ENCODE results near the gene ALDH3A1.

The ALDH3A1 gene

GRCh38 chr17:19781488-19782458, 33.7 kb upstream of the ALDH3A1 start:
- DNase-seq (ENCODE audit: low read depth), result no peak
- in situ Hi-C loops (cut with HindIII; ENCODE audit: low sequenced_read_pairs), result no loop called here

GRCh38 chr17:19780846-19781245, 32.7 kb upstream of the ALDH3A1 start:
- in situ Hi-C loops (cut with HindIII; ENCODE audit: low sequenced_read_pairs), result no loop called here
- H3K4me3 ChIP-seq (ENCODE audit: low read depth, low read length), result no peak overlapping the region
- no peak for DNase-seq (ENCODE audit: low read depth)
- no peak for TF ChIP-seq CTCF (IDR thresholded peaks at IDR 0.05; ENCODE audit: low read depth, low read length, missing control alignments)

More at GRCh38 chr17:19781488-19782458, 33.7 kb upstream of the ALDH3A1 start:
- TF ChIP-seq CTCF (IDR thresholded peaks at IDR 0.05; ENCODE audit: low read depth, low read length, missing control alignments), result no peak
- H3K4me3 ChIP-seq (ENCODE audit: low read depth, low read length), result no peak overlapping the region

- no peak overlapping the region for H3K4me3 ChIP-seq (ENCODE audit: low read depth, low read length)
- no peak for DNase-seq (ENCODE audit: low read depth)
- TF ChIP-seq CTCF (IDR thresholded peaks at IDR 0.05; ENCODE audit: low read depth, low read length, missing control alignments), result no peak
- in situ Hi-C loops (cut with HindIII; ENCODE audit: low sequenced_read_pairs), result no loop called here
These were observed 25.4 kb upstream of the ALDH3A1 start for GRCh38 chr17:19773534-19773933.

GRCh38 chr17:19771971-19772630, 24.0 kb upstream of the ALDH3A1 start:
- H3K4me3 ChIP-seq (ENCODE audit: low read depth, low read length), result no peak overlapping the region
- no peak for TF ChIP-seq CTCF (IDR thresholded peaks at IDR 0.05; ENCODE audit: low read depth, low read length, missing control alignments)
- in situ Hi-C loops (cut with HindIII; ENCODE audit: low sequenced_read_pairs), result no loop called here
- no peak for DNase-seq (ENCODE audit: low read depth)

GRCh38 chr17:19770985-19771735, 23.1 kb upstream of the ALDH3A1 start:
- in situ Hi-C loops (cut with HindIII; ENCODE audit: low sequenced_read_pairs), result no loop called here
- H3K4me3 ChIP-seq (ENCODE audit: low read depth, low read length), result no peak overlapping the region
- DNase-seq (ENCODE audit: low read depth), result no peak
- TF ChIP-seq CTCF (IDR thresholded peaks at IDR 0.05; ENCODE audit: low read depth, low read length, missing control alignments), result no peak
